Chondrocyte (in vitro differentiated cells): Measurements from ENCODE around the gene HS6ST3. TPM values are rescaled to one million over a fixed set of nuclear protein-coding genes. Genes with fewer than 3 reads are reported as not detected.

ENCODE experiments used
- DNase-seq: peaks from one replicate; pipeline ENCODE4 v3.0.0; 2021; ENCODE audit warnings: mixed read lengths, low spot score
- H3K27ac Mint-ChIP-seq: one replicate; pipeline ENCODE4 v1.8.0; 2021; ENCODE audit warnings: mild to moderate bottlenecking, moderate library complexity, mixed read lengths; ENCODE audit not compliant: unreplicated experiment
- H3K27me3 Mint-ChIP-seq: 2 replicates; pipeline ENCODE4 v1.8.0; 2021; ENCODE audit warnings: low read depth, mixed read lengths
- H3K36me3 Mint-ChIP-seq: 2 replicates; pipeline ENCODE4 v1.8.0; 2021; ENCODE audit warnings: low read depth, mixed read lengths
- H3K4me1 Mint-ChIP-seq: 2 replicates; pipeline ENCODE4 v1.8.0; 2021; ENCODE audit warnings: low read depth, mild to moderate bottlenecking, mixed read lengths
- H3K4me3 Mint-ChIP-seq: one replicate; pipeline ENCODE4 v1.8.0; 2021; ENCODE audit warnings: mild to moderate bottlenecking, moderate library complexity, mixed read lengths; ENCODE audit not compliant: unreplicated experiment
- H3K9me3 Mint-ChIP-seq: 2 replicates; pipeline ENCODE4 v1.8.0; 2021; ENCODE audit warnings: low read depth, mixed read lengths
- CTCF ChIP-seq: fragments of 200-600 bp; sonication (generic); IDR thresholded peaks from 2 replicates; pipeline ENCODE4 v1.5.0; 2021; ENCODE audit warnings: antibody characterized with exemption, mild to moderate bottlenecking, moderate library complexity
- total RNA-seq: library from RNA; stranded (reverse); gene quantifications from 3 replicates; pipeline ENCODE4 v1.2.1, GENCODE V29; 2021

Gene HS6ST3
- total RNA-seq, 1 donor from 2014 or later: not detected

- H3K36me3 Mint-ChIP-seq: no peaks in the 10 kb centered on the region
- no peaks in the 10 kb centered on the region for H3K9me3 Mint-ChIP-seq
- no peak overlapping the region for H3K4me3 Mint-ChIP-seq
- TF ChIP-seq CTCF: no peak
- no peaks in the 10 kb centered on the region for H3K4me1 Mint-ChIP-seq
- no peak for DNase-seq
- peaks cover 8% of the 10 kb centered on the region for H3K27me3 Mint-ChIP-seq
- H3K27ac Mint-ChIP-seq: no peak overlapping the region
These were observed 437.6 kb downstream of the HS6ST3 start for GRCh38 chr13:96527497-96527896.

- Mint-ChIP-seq H3K27ac (no peak overlapping the region), H3K4me1 (no peaks in the 10 kb centered on the region), H3K9me3 (no peaks in the 10 kb centered on the region), H3K27me3 (peaks cover 4% of the 10 kb centered on the region), H3K4me3 (no peak overlapping the region), H3K36me3 (no peaks in the 10 kb centered on the region)
- no peak for TF ChIP-seq CTCF
- no peak for DNase-seq
These were observed 442.9 kb downstream of the HS6ST3 start for GRCh38 chr13:96532804-96533203.

- Mint-ChIP-seq H3K9me3 (no peaks in the 10 kb centered on the region), H3K4me1 (no peaks in the 10 kb centered on the region), H3K27me3 (peaks cover 4% of the 10 kb centered on the region), H3K36me3 (no peaks in the 10 kb centered on the region), H3K27ac (no peak overlapping the region), H3K4me3 (no peak overlapping the region)
- no peak for TF ChIP-seq CTCF
- DNase-seq: no peak
These were observed 443.5 kb downstream of the HS6ST3 start for GRCh38 chr13:96533408-96533807.

- peaks cover 2% of the 10 kb centered on the region for H3K27me3 Mint-ChIP-seq
- no peak overlapping the region for H3K27ac Mint-ChIP-seq
- H3K4me1 Mint-ChIP-seq: no peaks in the 10 kb centered on the region
- no peaks in the 10 kb centered on the region for H3K36me3 Mint-ChIP-seq
- no peak overlapping the region for H3K4me3 Mint-ChIP-seq
- no peak for DNase-seq
- no peak for TF ChIP-seq CTCF
- no peaks in the 10 kb centered on the region for H3K9me3 Mint-ChIP-seq
These were observed 449.9 kb downstream of the HS6ST3 start for GRCh38 chr13:96539791-96540190.

GRCh38 chr13:96540670-96541069 lies 450.8 kb downstream of the HS6ST3 start:
- H3K4me1 Mint-ChIP-seq: no peaks in the 10 kb centered on the region
- H3K27ac Mint-ChIP-seq: no peak overlapping the region
- H3K27me3 Mint-ChIP-seq: peaks cover 2% of the 10 kb centered on the region
- no peaks in the 10 kb centered on the region for H3K9me3 Mint-ChIP-seq
- no peak overlapping the region for H3K4me3 Mint-ChIP-seq
- no peak for TF ChIP-seq CTCF
- DNase-seq: no peak
- H3K36me3 Mint-ChIP-seq: no peaks in the 10 kb centered on the region
